ENCODE data around the gene GNA15. TPM values are rescaled to one million over a fixed set of nuclear protein-coding genes. Genes with fewer than 3 reads are reported as not detected.

The GNA15 gene
- total RNA-seq, 4 donors from 2014 or later, result 1.2 to 12.4 (median 1.5) TPM; not detected in 1

DNA sequence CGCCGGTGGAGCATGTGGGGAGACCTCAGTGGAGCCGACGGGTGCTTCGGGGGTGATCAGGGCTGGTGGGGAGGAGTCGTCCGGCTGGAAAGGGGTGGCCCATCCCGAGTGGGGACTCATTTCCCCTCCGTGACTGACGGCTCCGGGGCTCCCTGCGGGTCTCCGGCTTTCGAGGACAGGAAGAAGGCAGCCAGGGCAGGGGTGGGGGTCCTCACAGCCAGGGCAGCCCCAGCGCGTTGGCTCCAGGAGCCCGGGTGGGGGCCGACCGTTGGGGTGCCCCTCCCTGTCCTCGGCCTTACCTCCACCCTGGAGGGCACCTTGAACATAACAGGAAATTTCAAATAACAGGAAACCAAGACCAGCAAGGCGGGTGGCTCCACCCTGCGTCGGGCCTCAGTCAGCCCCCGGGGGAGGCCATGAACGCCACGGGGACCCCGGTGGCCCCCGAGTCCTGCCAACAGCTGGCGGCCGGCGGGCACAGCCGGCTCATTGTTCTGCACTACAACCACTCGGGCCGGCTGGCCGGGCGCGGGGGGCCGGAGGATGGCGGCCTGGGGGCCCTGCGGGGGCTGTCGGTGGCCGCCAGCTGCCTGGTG is 42.6 kb downstream of the GNA15 start, which contains the start of gene S1PR4:
Gene S1PR4 (plus strand): TSS at position 393 of the 596 bp plus-strand sequence. CDS start 24 bp downstream, at position 417.
- Histone ChIP-seq H3K4me3 (peak within 1 kb of the TSS; percentile 49 to 71 (median 53)), H3K27ac (peak within 1 kb of the TSS; percentile 76 to 99 (median 80)), H3K36me3 (no peaks in the 10 kb centered on the region), H3K27me3 (no peaks in the 10 kb centered on the region), H3K4me1 (peaks cover 0 to 8% (median 4%) of the 10 kb centered on the region in 4 donors), H3K9me3 (no peaks in the 10 kb centered on the region)
- TF ChIP-seq POLR2A (IDR thresholded peaks at IDR 0.05), result peak; percentile 21 to 36
- TF ChIP-seq CTCF (IDR thresholded peaks at IDR 0.05), result peak in 2 of 6 experiments; percentile 13 to 30
- peak; percentile 50 to 85 (median 79) for DNase-seq

DNA sequence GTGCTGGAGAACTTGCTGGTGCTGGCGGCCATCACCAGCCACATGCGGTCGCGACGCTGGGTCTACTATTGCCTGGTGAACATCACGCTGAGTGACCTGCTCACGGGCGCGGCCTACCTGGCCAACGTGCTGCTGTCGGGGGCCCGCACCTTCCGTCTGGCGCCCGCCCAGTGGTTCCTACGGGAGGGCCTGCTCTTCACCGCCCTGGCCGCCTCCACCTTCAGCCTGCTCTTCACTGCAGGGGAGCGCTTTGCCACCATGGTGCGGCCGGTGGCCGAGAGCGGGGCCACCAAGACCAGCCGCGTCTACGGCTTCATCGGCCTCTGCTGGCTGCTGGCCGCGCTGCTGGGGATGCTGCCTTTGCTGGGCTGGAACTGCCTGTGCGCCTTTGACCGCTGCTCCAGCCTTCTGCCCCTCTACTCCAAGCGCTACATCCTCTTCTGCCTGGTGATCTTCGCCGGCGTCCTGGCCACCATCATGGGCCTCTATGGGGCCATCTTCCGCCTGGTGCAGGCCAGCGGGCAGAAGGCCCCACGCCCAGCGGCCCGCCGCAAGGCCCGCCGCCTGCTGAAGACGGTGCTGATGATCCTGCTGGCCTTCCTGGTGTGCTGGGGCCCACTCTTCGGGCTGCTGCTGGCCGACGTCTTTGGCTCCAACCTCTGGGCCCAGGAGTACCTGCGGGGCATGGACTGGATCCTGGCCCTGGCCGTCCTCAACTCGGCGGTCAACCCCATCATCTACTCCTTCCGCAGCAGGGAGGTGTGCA is 43.3 kb downstream of the GNA15 start:
- peaks cover 0 to 8% (median 4%) of the 10 kb centered on the region in 4 donors for H3K4me1 ChIP-seq
- no peaks in the 10 kb centered on the region for H3K27me3 ChIP-seq
- peak overlapping the region; percentile 76 to 99 (median 80) for H3K27ac ChIP-seq
- no peak for TF ChIP-seq POLR2A (IDR thresholded peaks at IDR 0.05)
- TF ChIP-seq CTCF (IDR thresholded peaks at IDR 0.05), result no peak
- peak overlapping the region; percentile 49 to 71 (median 53) for H3K4me3 ChIP-seq
- no peaks in the 10 kb centered on the region for H3K36me3 ChIP-seq
- H3K9me3 ChIP-seq, result no peaks in the 10 kb centered on the region
- peak; percentile 22 to 60 (median 48) for DNase-seq

DNA sequence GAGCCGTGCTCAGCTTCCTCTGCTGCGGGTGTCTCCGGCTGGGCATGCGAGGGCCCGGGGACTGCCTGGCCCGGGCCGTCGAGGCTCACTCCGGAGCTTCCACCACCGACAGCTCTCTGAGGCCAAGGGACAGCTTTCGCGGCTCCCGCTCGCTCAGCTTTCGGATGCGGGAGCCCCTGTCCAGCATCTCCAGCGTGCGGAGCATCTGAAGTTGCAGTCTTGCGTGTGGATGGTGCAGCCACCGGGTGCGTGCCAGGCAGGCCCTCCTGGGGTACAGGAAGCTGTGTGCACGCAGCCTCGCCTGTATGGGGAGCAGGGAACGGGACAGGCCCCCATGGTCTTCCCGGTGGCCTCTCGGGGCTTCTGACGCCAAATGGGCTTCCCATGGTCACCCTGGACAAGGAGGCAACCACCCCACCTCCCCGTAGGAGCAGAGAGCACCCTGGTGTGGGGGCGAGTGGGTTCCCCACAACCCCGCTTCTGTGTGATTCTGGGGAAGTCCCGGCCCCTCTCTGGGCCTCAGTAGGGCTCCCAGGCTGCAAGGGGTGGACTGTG is 44.0 kb downstream of the GNA15 start:
- Histone ChIP-seq H3K36me3 (no peaks in the 10 kb centered on the region), H3K4me1 (peaks cover 0 to 8% (median 4%) of the 10 kb centered on the region in 4 donors), H3K9me3 (no peaks in the 10 kb centered on the region), H3K4me3 (peak overlapping the region; percentile 49 to 71 (median 53)), H3K27ac (peak overlapping the region; percentile 76 to 99 (median 80)), H3K27me3 (no peaks in the 10 kb centered on the region)
- TF ChIP-seq POLR2A (IDR thresholded peaks at IDR 0.05) (no peak), CTCF (IDR thresholded peaks at IDR 0.05) (no peak)
- DNase-seq, result peak in 2 of 3 donors; percentile 36 to 48

DNA sequence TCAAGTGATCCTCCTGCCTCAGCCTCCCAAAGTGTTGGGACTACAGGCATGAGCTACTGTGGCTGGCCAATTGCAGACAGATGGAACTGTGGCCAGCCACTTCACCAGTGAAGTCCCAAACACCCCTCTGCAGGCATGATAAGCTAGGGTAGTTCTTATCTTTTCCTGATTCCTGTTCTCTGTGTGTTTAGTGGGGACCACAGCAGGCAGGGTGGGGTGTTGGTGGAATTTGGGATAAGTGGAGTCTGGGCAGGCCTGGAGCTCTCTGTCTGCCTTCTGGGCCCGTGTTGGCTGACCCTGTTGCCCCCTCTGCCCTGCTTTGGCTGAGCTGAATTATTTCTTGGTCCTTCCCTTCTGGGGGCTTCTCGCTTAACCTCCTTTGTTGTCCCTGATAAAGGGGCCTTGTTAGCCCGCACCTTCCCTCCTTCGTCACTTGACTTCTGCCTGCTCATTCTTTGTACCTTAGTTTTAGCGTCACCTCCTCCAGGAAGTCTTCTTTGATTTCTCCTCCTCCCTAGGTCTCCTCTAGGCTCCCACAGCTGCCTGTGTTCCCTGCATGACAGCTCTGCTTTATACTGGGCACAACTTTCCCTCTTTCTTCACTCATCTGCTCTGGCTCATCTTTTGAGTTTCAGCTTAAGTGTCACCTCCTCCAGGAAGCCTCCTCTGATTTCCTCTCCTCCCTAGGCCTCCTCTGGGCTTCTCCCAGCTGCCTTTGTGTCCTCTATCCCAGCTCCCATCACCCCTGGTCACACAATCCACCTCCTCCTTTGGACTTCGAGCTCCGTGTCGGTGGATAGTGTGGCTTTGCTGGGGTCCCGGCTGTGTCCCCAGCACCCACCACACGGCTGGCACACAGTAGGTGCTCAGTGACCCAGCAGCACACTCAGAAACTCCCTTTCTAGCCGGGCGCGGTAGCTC is 48.1 kb downstream of the GNA15 start:
- Histone ChIP-seq H3K27me3 (no peaks in the 10 kb centered on the region), H3K9me3 (no peaks in the 10 kb centered on the region), H3K4me1 (peaks cover 0 to 26% (median 23%) of the 10 kb centered on the region in 4 donors), H3K27ac (no peak overlapping the region), H3K4me3 (no peak overlapping the region), H3K36me3 (no peaks in the 10 kb centered on the region)
- TF ChIP-seq CTCF (IDR thresholded peaks at IDR 0.05) (no peak), POLR2A (IDR thresholded peaks at IDR 0.05) (no peak)
- DNase-seq, result no peak

Data from Peyer's patch (tissue), 4 donors.